H9 (cell line): Measurements from ENCODE around the gene ESRRB. TPM values are rescaled to one million over a fixed set of nuclear protein-coding genes. Genes with fewer than 3 reads are reported as not detected.

Experiments
- DNase-seq: peaks from one replicate; pipeline ENCODE4 v3.0.0-alpha.2; 2017
- H2AFZ ChIP-seq: one replicate; pipeline ENCODE4 v1.6.1; 2013; ENCODE audit warnings: mild to moderate bottlenecking, low read length, control low read depth, moderate library complexity
- H2AK5ac ChIP-seq: 2 replicates; pipeline ENCODE4 v1.6.1; 2013; ENCODE audit warnings: low read length, control low read depth, mixed read lengths; ENCODE audit not compliant: insufficient read length
- H2BK120ac ChIP-seq: one replicate; pipeline ENCODE4 v1.6.1; 2013; ENCODE audit warnings: low read depth, mild to moderate bottlenecking, low read length, control low read depth, inconsistent platforms; ENCODE audit not compliant: poor library complexity, severe bottlenecking
- H2BK12ac ChIP-seq: 2 replicates; pipeline ENCODE4 v1.6.1; 2013; ENCODE audit warnings: low read length, control low read depth, mixed read lengths, low read depth; ENCODE audit not compliant: insufficient read length
- H2BK15ac ChIP-seq: 2 replicates; pipeline ENCODE4 v1.6.1; 2013; ENCODE audit warnings: low read depth, low read length, control low read depth
- H2BK20ac ChIP-seq: one replicate; pipeline ENCODE4 v1.6.1; 2013; ENCODE audit warnings: low read depth, mild to moderate bottlenecking, low read length, control low read depth, inconsistent platforms; ENCODE audit not compliant: poor library complexity, severe bottlenecking
- H2BK5ac ChIP-seq: 2 replicates; pipeline ENCODE4 v1.6.1; 2013; ENCODE audit warnings: low read length, control low read depth, mixed read lengths; ENCODE audit not compliant: insufficient read length
- H3K14ac ChIP-seq: 2 replicates; pipeline ENCODE4 v1.6.1; 2013; ENCODE audit warnings: low read length, control low read depth; ENCODE audit not compliant: insufficient read depth
- H3K18ac ChIP-seq: 2 replicates; pipeline ENCODE4 v1.6.1; 2013; ENCODE audit warnings: low read depth, mild to moderate bottlenecking, mixed read lengths, low read length, control low read depth; ENCODE audit not compliant: insufficient read length
- H3K23ac ChIP-seq: 2 replicates; pipeline ENCODE4 v1.6.1; 2013; ENCODE audit warnings: low read length, control low read depth, mixed read lengths, low read depth; ENCODE audit not compliant: insufficient read length
- H3K23me2 ChIP-seq: 2 replicates; pipeline ENCODE4 v1.6.1; 2013; ENCODE audit warnings: low read depth, mild to moderate bottlenecking, mixed read lengths, low read length, control low read depth; ENCODE audit not compliant: insufficient read length, poor library complexity, severe bottlenecking
- H3K27ac ChIP-seq: 2 replicates; pipeline ENCODE4 v1.5.1; 2013; ENCODE audit warnings: low read length, control low read depth, mixed read lengths, low read depth; ENCODE audit not compliant: insufficient read length
- H3K27me3 ChIP-seq: 2 replicates; pipeline ENCODE4 v1.6.1; 2013; ENCODE audit warnings: low read length, control low read depth, inconsistent platforms; ENCODE audit not compliant: insufficient read depth
- H3K4ac ChIP-seq: 2 replicates; pipeline ENCODE4 v1.6.1; 2013; ENCODE audit warnings: low read depth, mild to moderate bottlenecking, control low read depth, inconsistent platforms, low read length, moderate library complexity
- H3K4me1 ChIP-seq: 2 replicates; pipeline ENCODE4 v1.6.1; 2013; ENCODE audit warnings: low read length, control low read depth, inconsistent platforms; ENCODE audit not compliant: insufficient read depth
- H3K4me2 ChIP-seq: 2 replicates; pipeline ENCODE4 v1.6.1; 2013; ENCODE audit warnings: low read length, control low read depth, mixed read lengths; ENCODE audit not compliant: insufficient read length, insufficient read depth
- H3K56ac ChIP-seq: 2 replicates; pipeline ENCODE4 v1.6.1; 2013; ENCODE audit warnings: low read depth, mild to moderate bottlenecking, mixed read lengths, low read length, control low read depth; ENCODE audit not compliant: insufficient read length
- H3K79me1 ChIP-seq: 2 replicates; pipeline ENCODE4 v1.6.1; 2013; ENCODE audit warnings: low read depth, mild to moderate bottlenecking, moderate library complexity, low read length, control low read depth, inconsistent platforms; ENCODE audit not compliant: insufficient read depth, poor library complexity, severe bottlenecking
- H3K79me2 ChIP-seq: 2 replicates; pipeline ENCODE4 v1.6.1; 2013; ENCODE audit warnings: low read length, control low read depth, inconsistent platforms; ENCODE audit not compliant: insufficient read depth
- H3K9ac ChIP-seq: 2 replicates; pipeline ENCODE4 v1.6.1; 2013; ENCODE audit warnings: low read length, control low read depth, mixed read lengths; ENCODE audit not compliant: insufficient read length; ENCODE audit errors: extremely low read depth
- H3K9me3 ChIP-seq: one replicate; pipeline ENCODE4 v1.6.1; 2013; ENCODE audit warnings: low read depth, low read length, inconsistent platforms; ENCODE audit not compliant: control insufficient read depth
- H3T11ph ChIP-seq: one replicate; pipeline ENCODE4 v1.6.1; 2013; ENCODE audit warnings: mild to moderate bottlenecking, low read length, control low read depth, inconsistent platforms
- H4K20me1 ChIP-seq: one replicate; pipeline ENCODE4 v1.6.1; 2013; ENCODE audit not compliant: control insufficient read depth, insufficient read length, insufficient read depth
- H4K5ac ChIP-seq: 2 replicates; pipeline ENCODE4 v1.6.1; 2013; ENCODE audit warnings: low read depth, mild to moderate bottlenecking, mixed read lengths, low read length, control low read depth; ENCODE audit not compliant: insufficient read length
- H4K8ac ChIP-seq: replicated peaks from 2 replicates; pipeline ENCODE4 v1.6.1; 2013; ENCODE audit warnings: low read length, control low read depth, mixed read lengths, low read depth; ENCODE audit not compliant: insufficient read length
- H4K91ac ChIP-seq: 2 replicates; pipeline ENCODE4 v1.6.1; 2013; ENCODE audit warnings: low read depth, mild to moderate bottlenecking, moderate library complexity, mixed read lengths, low read length, control low read depth; ENCODE audit not compliant: insufficient read length
- H3K27ac Mint-ChIP-seq, 3 experiments: 2 replicates in 2 of 3; 3 replicates in 1 of 3; pipeline ENCODE4 v1.8.0; 2020 to 2021; ENCODE audit warnings: mixed read lengths in 3 of 3, mild to moderate bottlenecking in 1 of 3, moderate library complexity in 1 of 3
- H3K27me3 Mint-ChIP-seq: 2 replicates; pipeline ENCODE4 v1.8.0; 2021; ENCODE audit warnings: low read depth, mild to moderate bottlenecking, moderate library complexity, mixed read lengths
- H3K36me3 Mint-ChIP-seq, 3 experiments: 2 replicates in 2 of 3; 3 replicates in 1 of 3; pipeline ENCODE4 v1.8.0; 2020 to 2021; ENCODE audit warnings: low read depth in 3 of 3, mixed read lengths in 3 of 3; ENCODE audit not compliant: insufficient read depth in 1 of 3
- H3K4me1 Mint-ChIP-seq, 2 experiments: 2 replicates each; pipeline ENCODE4 v1.8.0; 2020; ENCODE audit warnings: mixed read lengths in 2 of 2
- H3K4me3 Mint-ChIP-seq, 2 experiments: 2 replicates in 1 of 2; 3 replicates in 1 of 2; pipeline ENCODE4 v1.8.0; 2020 to 2021; ENCODE audit warnings: mild to moderate bottlenecking in 2 of 2, mixed read lengths in 2 of 2, moderate library complexity in 1 of 2
- H3K9me3 Mint-ChIP-seq, 2 experiments: 2 replicates in 1 of 2; 3 replicates in 1 of 2; pipeline ENCODE4 v1.8.0; 2020; ENCODE audit warnings: mild to moderate bottlenecking in 2 of 2, mixed read lengths in 2 of 2, moderate library complexity in 1 of 2
- WGBS: extraction: QIAGEN DNeasy Blood & Tissue Kit; methylation state at CpG from one replicate; pipeline ENCODE4 v1.1.7; 2013; ENCODE audit warnings: missing lambda C conversion rate, low lambda C conversion rate, mixed read lengths; ENCODE audit not compliant: insufficient read length; ENCODE audit errors: extremely low coverage; 5-methylcytosine and 5-hydroxymethylcytosine counted together
- total RNA-seq: library from RNA; stranded (reverse); gene quantifications from 2 replicates; pipeline ENCODE4 v1.2.1, GENCODE V29; 2021
- TF ChIP-seq, protein P1 (sequence below): fragments of 200-600 bp; sonication (generic); conservative IDR thresholded peaks from 3 replicates; pipeline ENCODE4 v1.8.0; 2021; ENCODE audit warnings: antibody characterized with exemption, mild to moderate bottlenecking

ESRRB gene
- total RNA-seq, 1 experiment from 2014 or later: 0.11 TPM

DNA sequence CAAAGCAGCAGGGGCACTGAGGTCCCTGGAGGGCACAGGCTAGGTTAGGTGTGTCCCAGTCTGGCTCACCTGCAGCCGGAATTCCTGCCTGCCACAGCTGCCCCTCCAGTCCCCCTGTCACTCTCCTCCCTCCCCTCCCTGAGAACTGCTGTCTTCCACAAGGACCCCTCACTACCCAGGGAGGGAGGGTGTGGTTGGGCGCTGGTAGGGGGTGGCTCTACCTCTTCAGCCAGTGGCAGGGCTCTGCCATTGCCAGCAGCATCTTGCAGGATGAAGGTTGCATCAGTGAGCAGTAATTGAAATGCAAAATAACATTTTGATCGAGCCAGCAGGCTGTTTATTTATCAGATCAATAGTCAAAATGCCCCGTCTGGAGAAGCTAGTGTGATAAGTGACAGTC, 45.7 kb downstream of the ESRRB start:
- no peak overlapping the region for H3K27ac Mint-ChIP-seq
- H3K9me3 Mint-ChIP-seq: no peaks in the 10 kb centered on the region; a peak in 1 of 5 replicates
- TF ChIP-seq, protein P1, sequence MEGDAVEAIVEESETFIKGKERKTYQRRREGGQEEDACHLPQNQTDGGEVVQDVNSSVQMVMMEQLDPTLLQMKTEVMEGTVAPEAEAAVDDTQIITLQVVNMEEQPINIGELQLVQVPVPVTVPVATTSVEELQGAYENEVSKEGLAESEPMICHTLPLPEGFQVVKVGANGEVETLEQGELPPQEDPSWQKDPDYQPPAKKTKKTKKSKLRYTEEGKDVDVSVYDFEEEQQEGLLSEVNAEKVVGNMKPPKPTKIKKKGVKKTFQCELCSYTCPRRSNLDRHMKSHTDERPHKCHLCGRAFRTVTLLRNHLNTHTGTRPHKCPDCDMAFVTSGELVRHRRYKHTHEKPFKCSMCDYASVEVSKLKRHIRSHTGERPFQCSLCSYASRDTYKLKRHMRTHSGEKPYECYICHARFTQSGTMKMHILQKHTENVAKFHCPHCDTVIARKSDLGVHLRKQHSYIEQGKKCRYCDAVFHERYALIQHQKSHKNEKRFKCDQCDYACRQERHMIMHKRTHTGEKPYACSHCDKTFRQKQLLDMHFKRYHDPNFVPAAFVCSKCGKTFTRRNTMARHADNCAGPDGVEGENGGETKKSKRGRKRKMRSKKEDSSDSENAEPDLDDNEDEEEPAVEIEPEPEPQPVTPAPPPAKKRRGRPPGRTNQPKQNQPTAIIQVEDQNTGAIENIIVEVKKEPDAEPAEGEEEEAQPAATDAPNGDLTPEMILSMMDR: no peak
- H3K27me3 Mint-ChIP-seq: no peaks in the 10 kb centered on the region; the same call in 1 of the 2 replicates
- H2AFZ ChIP-seq: no peak overlapping the region
- H2BK15ac ChIP-seq: no peak overlapping the region
- H3K36me3 Mint-ChIP-seq: no peaks in the 10 kb centered on the region
- no peak overlapping the region for H3K27ac ChIP-seq
- H4K5ac ChIP-seq: no peak overlapping the region
- no peak overlapping the region for H3T11ph ChIP-seq
- peaks cover 4% of the 10 kb centered on the region; the same call in 1 of the 2 replicates for H3K4me1 ChIP-seq
- no peak overlapping the region for H3K4me2 ChIP-seq
- no peak overlapping the region for H4K8ac ChIP-seq
- no peak overlapping the region for H2BK12ac ChIP-seq
- no peak overlapping the region for H4K91ac ChIP-seq
- no peak overlapping the region for H2BK20ac ChIP-seq
- H3K79me2 ChIP-seq: no peaks in the 10 kb centered on the region
- DNase-seq: no peak
- H3K18ac ChIP-seq: no peak overlapping the region
- no peaks in the 10 kb centered on the region for H3K27me3 ChIP-seq
- H3K23me2 ChIP-seq: no peaks in the 10 kb centered on the region
- no peak overlapping the region for H3K4ac ChIP-seq
- H2BK5ac ChIP-seq: no peak overlapping the region
- H3K4me1 Mint-ChIP-seq: peaks cover 10 to 25% of the 10 kb centered on the region in 2 experiments
- H3K9ac ChIP-seq: no peak overlapping the region
- WGBS: no CpG with 5 or more reads among the region's 4 CpGs
- H2AK5ac ChIP-seq: no peak overlapping the region
- H3K56ac ChIP-seq: no peak overlapping the region
- no peaks in the 10 kb centered on the region for H3K9me3 ChIP-seq
- H3K14ac ChIP-seq: no peak overlapping the region
- H3K4me3 Mint-ChIP-seq: no peak overlapping the region
- no peak overlapping the region for H2BK120ac ChIP-seq
- no peaks in the 10 kb centered on the region for H4K20me1 ChIP-seq
- no peak overlapping the region for H3K23ac ChIP-seq
- no peaks in the 10 kb centered on the region for H3K79me1 ChIP-seq
